ENCODE results near the gene SREBF1.
A peak's percentile ranks its signal among the peaks of the same experiment; 100 is the strongest.

The SREBF1 gene

GRCh38 chr17:17857496-17857895, 20.7 kb upstream of the SREBF1 start:
- DNase-seq = no peak

GRCh38 chr17:17856386-17856785, 19.6 kb upstream of the SREBF1 start:
- DNase-seq = no peak

DNA sequence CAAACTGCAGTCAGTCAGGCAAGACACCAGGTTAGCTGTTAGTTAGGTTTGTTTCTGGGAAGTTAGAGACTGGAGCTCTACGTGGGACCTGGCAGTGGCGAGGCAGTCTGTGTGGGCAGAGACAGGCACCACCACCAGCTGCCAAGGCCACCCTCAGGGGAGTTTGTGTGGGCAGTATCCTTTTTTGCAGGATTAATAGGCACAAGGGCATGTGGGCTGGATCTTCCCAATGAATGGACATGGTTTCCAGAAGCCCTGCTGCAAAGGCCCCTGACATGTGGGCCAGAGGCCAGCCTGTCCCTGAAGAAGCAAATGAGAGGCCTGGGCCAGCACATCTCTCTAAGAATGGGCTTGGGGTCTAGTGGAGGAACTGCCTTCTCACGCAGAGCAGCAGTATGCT, 19.2 kb upstream of the SREBF1 start:
- DNase-seq = peak; percentile 12

- no peak for DNase-seq
Measured at GRCh38 chr17:17853811-17854447, 17.1 kb upstream of the SREBF1 start.

- no peak for DNase-seq
Measured at GRCh38 chr17:17852930-17853329, 16.1 kb upstream of the SREBF1 start.

DNA sequence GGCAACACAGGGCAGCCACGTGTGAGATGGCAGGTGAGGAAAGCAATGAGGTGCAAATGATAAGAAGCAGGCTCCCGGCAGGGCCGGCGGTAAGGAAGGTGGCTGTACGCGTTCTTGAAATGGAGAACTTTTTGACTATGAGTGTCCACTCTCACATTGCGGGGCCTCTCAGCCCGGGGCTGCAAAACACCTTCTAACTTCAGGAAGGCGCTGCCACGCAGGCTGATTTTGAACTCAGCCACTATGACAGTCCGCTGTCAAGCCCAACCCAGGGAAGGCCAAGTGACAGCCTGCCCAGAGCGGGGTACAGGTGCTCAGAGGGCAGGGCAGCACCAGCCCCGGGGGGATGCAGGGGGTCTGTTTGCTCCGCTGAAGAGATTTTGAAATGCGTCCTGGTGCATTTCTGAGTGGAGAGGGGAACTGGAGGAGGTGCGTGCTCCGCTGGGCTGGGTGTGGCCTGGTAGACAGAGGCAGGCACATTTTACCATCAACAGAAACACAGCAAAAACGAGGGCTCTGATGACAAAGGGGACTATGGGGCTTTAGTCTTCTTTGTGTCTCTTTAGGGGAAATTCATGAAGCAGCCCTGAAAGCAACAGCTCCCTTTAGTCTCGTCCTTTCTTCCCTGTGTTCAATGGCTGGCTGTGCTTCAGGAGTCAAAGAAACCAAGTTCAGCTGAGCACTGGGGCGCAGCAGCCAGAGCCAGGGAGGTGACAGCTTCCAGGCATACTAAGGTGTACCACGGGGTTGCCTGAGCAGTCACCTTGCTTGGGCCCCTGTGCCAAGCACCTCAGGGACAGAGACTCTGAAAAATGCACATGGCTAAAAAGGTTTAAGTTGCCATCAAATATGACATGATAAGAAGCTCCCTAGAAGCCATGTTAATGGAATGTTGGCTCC, 14.6 kb upstream of the SREBF1 start:
- no peak for DNase-seq

- DNase-seq = peak; percentile 59
Measured at GRCh38 chr17:17849845-17850373, 13.1 kb upstream of the SREBF1 start.

DNA sequence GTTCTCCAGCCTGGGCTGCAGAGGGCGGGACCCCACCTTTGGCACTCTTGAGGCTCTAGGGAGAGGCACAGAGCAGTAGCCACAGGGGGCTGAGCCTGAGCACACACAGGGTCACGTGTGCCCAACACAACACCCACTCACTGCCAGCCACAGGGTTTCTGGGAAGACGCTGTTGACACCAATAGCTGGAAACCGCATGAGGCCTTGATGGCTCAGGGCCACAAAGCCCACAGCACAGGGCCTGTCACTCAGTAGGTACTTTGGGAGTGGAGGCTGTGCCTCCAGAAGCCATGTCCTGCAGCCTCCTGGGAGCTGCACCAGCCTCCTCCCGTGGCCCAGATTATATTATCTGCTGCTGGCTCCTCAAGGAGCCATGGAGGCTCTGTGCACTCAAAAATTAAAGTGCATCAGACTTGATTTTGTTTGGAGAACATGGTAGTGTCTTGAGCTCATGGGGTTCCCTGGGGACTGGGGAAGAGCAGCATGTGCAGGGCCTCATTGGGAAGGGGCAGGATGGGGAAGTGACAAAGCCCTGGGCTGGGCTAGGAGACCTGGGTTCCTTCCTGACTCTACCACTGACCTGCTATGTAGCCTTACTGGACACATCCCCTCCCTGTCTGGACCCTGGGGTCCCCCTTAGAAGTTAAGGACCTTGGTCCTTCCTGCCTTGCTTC, 12.5 kb upstream of the SREBF1 start:
- peak; percentile 88 for DNase-seq

- DNase-seq = no peak
Measured at GRCh38 chr17:17848311-17849082, 11.7 kb upstream of the SREBF1 start.

GRCh38 chr17:17847726-17848125, 10.9 kb upstream of the SREBF1 start:
- DNase-seq = no peak

GRCh38 chr17:17847118-17847689, 10.4 kb upstream of the SREBF1 start:
- DNase-seq = no peak

DNA sequence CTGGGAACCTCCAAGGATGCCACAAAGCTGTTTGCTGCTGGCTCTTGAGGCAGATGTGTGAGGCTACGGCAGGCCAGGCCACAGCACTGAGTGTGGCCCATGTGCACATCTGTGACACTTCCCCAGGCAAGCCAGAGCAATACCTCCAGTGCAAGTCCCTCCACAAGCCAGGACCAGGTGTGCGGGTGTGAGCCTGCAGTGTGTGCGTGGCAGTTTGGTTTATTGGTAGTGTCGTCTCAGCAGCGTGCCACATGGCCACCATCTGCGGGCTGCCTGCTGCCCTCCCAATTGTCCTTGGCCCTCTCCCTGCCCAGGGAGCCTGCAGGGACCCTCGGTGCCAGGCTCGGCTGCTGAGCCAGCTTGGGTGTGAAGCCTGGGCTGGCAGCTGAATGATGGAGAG, 9.9 kb upstream of the SREBF1 start:
- DNase-seq = no peak

DNA sequence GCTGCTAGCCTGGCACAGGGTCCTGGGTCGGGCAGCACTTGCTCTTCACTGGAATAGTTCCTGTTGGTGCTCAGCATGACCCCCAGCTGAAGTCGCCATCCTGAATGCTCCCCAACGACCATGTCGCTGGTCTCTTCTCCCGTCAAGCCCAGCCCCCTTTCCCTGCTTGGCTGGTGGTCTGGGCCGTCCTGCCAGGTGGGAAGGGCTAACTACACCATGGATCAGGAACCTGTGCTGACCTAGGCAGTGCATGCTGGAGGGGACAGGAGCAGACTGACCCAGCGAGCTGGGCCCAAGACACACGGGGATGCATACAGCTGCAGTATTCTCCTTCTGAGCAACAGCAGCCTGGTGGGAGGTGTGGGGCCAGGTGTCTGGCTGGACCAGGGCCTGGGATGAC, 9.2 kb upstream of the SREBF1 start:
- no peak for DNase-seq

DNA sequence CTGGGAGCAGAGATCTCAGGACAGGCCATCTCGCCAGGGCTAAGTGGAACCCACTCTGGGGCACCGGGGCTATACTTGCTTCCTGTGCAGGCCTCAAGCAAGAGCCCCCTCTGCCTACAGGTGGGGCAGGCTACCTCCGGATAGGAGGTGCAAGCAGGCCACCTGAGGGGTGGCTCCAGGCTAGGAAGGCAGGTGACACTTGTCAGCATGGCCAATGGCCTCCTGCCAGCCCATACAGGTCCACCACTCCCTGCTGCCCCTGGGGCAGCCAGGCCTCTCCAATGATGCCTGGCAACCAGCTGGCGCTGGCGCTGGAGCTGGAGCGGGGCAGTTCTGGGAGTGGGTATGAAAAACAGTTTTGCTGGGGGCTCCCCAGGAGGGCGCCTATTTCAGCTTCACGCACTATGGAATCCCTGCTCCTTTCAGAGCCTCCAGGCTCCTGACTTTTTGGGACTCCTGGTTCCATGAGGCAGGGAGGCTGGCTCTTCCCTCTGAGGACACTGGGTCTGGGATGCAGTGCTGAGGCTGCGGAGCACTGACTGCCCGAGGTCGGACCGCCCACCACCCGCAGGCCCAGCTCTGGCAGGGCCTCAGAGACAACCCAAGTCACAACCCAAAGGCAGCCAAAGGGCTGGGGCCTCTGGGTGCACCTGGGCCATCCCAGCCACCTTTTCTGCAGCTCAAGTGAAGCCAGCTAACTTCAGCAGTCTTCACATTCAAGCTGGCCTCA, 8.4 kb upstream of the SREBF1 start:
- DNase-seq = peak; percentile 73

DNA sequence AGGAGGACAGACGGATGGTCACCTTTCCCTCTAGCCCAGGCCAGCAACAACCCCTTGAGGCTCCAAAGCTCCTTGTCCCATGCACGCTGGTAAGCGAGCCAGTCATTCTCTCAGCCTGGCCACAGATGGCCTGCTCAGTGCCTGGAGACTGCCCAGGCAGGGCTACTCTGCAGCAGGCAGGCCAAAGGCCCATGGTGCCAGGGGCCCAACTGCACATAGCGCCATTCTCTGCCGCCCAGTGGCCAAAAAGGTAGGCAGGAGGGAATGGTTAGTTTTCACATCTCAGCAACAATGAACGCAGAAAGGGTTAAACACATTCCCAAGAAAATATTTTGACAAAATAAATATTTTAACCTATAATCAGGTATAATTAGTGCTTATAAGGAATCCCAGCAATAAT, 7.7 kb upstream of the SREBF1 start:
- DNase-seq = no peak

DNA sequence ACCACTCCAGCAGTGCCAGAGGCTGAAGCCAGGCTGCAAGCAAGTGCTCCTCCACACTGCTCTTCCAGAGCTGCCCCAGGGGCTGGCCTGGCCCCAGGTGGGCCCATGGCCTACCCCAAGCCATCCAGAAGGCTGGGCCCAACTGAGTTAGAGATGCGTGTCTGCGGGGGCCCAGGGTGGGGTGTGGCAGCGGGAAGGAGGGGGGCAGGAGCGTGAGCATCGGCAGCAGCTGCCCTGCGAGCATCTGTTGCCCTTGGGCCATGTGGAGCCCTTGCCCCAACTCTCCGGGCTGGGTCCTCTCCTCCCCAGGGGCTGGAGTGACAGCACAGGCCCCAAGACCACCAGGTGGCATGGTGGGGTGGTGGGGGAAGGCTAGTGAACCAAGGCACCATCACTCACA, 7.3 kb upstream of the SREBF1 start:
- DNase-seq = no peak

- no peak for DNase-seq
Measured at GRCh38 chr17:17843096-17843495, 6.3 kb upstream of the SREBF1 start.

GRCh38 chr17:17842111-17842876, 5.5 kb upstream of the SREBF1 start:
- DNase-seq = no peak

GRCh38 chr17:17841601-17842025, 4.8 kb upstream of the SREBF1 start:
- peak; percentile 63 for DNase-seq

DNA sequence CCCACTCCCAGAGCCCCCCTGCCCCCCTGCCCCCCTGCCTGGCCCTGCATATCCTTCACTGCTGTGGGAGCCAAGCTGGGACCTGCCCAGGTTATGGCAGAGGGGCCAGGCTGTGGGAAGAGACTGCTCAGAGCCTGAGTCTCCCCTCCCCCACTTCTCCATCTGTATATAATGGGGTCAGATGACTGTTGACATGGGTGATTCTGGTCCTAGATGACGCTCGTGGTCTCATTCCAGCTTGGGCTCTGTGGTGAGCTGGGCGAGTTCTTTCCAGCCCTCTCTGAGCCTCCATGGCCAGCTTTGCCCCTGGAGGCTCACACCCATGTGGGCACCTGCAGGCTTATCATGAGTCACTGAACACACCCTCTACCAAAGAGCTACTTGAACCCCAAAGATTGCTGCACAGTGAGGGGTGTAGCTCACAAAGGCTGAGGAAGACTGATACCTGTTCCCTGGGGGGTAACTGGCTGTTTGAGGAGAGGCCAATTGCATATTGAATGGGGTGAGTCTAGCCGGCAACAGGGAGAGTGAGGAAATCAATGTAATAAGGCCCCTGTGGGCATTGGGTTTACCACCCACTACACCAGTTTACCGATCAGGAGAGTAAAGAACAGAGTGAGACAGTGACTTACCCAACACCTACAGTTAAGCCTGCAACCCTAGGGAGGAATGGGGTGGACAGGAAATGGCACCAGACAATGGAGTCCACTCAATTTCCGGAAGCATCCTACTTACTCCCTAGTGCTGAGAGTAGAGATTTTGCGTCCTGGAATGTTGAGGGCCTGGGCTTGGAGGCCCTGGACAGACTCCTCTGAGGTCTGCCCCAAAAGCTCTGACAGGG, 4.2 kb upstream of the SREBF1 start:
- DNase-seq = peak; percentile 71
